Measurements from ENCODE around the gene CACNA1C. TPM values are rescaled to one million over a fixed set of nuclear protein-coding genes. Genes with fewer than 3 reads are reported as not detected.

Gene CACNA1C
- total RNA-seq, 1 experiment from 2014 or later: not detected

DNA sequence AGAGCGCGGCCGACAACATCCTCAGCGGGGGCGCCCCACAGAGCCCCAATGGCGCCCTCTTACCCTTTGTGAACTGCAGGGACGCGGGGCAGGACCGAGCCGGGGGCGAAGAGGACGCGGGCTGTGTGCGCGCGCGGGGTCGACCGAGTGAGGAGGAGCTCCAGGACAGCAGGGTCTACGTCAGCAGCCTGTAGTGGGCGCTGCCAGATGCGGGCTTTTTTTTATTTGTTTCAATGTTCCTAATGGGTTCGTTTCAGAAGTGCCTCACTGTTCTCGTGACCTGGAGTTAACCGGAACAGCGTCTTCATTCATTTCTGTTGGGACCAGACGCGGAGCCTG, 638.2 kb downstream of the CACNA1C start:
- no peaks in the 10 kb centered on the region for H3K79me2 ChIP-seq (ENCODE audit: low read depth)
- H3K9me2 ChIP-seq (ENCODE audit: insufficient read depth): no peaks in the 10 kb centered on the region
- no peak for TF ChIP-seq EZH2 (IDR thresholded peaks at IDR 0.05; ENCODE audit: low read depth)
- TF ChIP-seq, protein P1, sequence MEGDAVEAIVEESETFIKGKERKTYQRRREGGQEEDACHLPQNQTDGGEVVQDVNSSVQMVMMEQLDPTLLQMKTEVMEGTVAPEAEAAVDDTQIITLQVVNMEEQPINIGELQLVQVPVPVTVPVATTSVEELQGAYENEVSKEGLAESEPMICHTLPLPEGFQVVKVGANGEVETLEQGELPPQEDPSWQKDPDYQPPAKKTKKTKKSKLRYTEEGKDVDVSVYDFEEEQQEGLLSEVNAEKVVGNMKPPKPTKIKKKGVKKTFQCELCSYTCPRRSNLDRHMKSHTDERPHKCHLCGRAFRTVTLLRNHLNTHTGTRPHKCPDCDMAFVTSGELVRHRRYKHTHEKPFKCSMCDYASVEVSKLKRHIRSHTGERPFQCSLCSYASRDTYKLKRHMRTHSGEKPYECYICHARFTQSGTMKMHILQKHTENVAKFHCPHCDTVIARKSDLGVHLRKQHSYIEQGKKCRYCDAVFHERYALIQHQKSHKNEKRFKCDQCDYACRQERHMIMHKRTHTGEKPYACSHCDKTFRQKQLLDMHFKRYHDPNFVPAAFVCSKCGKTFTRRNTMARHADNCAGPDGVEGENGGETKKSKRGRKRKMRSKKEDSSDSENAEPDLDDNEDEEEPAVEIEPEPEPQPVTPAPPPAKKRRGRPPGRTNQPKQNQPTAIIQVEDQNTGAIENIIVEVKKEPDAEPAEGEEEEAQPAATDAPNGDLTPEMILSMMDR (conservative IDR thresholded peaks at IDR 0.05): no peak
- BruUV-seq (replicated peaks): no TSS peak
- peaks cover 99% of the 10 kb centered on the region for H3K27me3 ChIP-seq (ENCODE audit: insufficient read depth, low read depth)
- intact Hi-C loops (cut with micrococcal nuclease; ENCODE audit: unreplicated experiment): no loop called here
- no peaks in the 10 kb centered on the region for H4K20me1 ChIP-seq (ENCODE audit: insufficient read depth)
- no peaks in the 10 kb centered on the region for H3F3A ChIP-seq (ENCODE audit: insufficient read depth, low read depth)
- POLR2A ChIA-PET (ENCODE audit: unreplicated experiment): no interaction called here
- H3K4me1 ChIP-seq (replicated peaks; ENCODE audit: insufficient read depth): no peaks in the 10 kb centered on the region
- no peak overlapping the region for H3K4me2 ChIP-seq
- no peak for DNase-seq
- no peak overlapping the region for H2AFZ ChIP-seq
- CTCF ChIA-PET: no interaction called here
- H3K36me3 ChIP-seq (ENCODE audit: low read depth): no peaks in the 10 kb centered on the region
- no peaks in the 10 kb centered on the region for H3K9me3 ChIP-seq (ENCODE audit: insufficient read depth, low read depth)
- no peak overlapping the region for H3K4me3 ChIP-seq
- no peak overlapping the region for H3K27ac ChIP-seq

DNA sequence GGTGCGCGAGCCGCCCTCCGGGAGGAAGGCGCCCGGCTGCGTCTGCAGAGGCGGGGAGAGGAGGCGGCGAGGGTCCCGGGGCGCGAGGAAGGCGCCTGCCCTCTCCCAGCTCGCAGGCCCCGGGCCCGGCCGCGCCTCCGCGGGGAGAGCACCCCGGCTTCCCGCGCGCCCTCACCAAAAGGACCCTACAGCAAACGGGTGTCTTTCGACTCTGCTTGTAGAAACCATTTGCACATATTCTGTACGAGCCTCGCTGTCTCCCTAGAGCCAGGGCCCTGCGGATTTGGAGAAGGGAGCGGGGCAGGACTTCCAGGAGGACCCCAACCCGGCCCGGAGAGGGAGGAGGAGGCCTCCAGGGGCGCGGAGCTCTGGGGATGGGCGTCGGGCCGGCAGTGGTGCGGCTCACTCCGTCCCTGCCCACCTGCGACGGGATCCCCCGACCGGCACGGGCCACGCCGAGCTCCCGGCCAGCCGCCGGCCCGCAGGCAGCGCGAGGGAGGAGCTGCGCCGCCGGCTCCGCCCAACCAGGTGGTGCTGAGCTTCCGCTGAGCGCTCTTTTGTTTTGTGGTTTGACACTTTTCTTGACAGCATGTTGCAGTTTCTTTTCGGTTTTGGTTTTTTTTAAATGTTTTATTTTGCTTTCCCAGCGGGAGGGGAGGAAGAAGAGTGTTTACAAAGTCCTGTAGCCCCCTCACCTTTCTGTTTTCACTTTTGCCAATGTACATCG, 638.7 kb downstream of the CACNA1C start:
- no peaks in the 10 kb centered on the region for H3K9me2 ChIP-seq (ENCODE audit: insufficient read depth)
- no peaks in the 10 kb centered on the region for H3K79me2 ChIP-seq (ENCODE audit: low read depth)
- intact Hi-C loops (cut with micrococcal nuclease; ENCODE audit: unreplicated experiment): no loop called here
- no peaks in the 10 kb centered on the region for H3K9me3 ChIP-seq (ENCODE audit: insufficient read depth, low read depth)
- no peaks in the 10 kb centered on the region for H3K4me1 ChIP-seq (replicated peaks; ENCODE audit: insufficient read depth)
- no peak overlapping the region for H2AFZ ChIP-seq
- H4K20me1 ChIP-seq (ENCODE audit: insufficient read depth): no peaks in the 10 kb centered on the region
- no peak for DNase-seq
- BruUV-seq (replicated peaks): no TSS peak
- no peak for TF ChIP-seq EZH2 (IDR thresholded peaks at IDR 0.05; ENCODE audit: low read depth)
- TF ChIP-seq, protein P1 (conservative IDR thresholded peaks at IDR 0.05): no peak
- no peaks in the 10 kb centered on the region for H3K36me3 ChIP-seq (ENCODE audit: low read depth)
- CTCF ChIA-PET: no interaction called here
- H3K4me2 ChIP-seq: no peak overlapping the region
- peaks cover 100% of the 10 kb centered on the region for H3K27me3 ChIP-seq (ENCODE audit: insufficient read depth, low read depth)
- POLR2A ChIA-PET (ENCODE audit: unreplicated experiment): no interaction called here
- no peak overlapping the region for H3K27ac ChIP-seq
- H3K4me3 ChIP-seq: no peak overlapping the region
- no peaks in the 10 kb centered on the region for H3F3A ChIP-seq (ENCODE audit: insufficient read depth, low read depth)

DNA sequence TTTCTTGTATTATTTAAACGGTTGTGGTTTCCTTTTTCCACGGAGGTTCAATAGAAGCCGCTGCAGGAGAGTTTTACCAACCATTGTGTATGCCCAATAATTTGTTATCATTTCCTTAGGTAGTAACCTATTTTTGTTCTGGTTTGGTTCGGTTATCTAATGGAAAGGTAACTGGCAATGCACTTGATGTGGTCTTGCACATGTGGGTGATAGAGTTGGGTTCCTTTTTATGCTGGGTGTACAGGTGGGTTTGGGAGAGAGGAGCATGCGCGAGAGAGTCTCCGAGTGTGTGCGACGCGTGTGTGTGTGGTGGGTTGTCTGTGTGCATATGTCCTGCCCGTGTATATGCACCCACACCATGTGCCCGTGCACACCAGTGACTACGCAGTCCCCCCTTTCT, 639.3 kb downstream of the CACNA1C start:
- no peak overlapping the region for H3K4me3 ChIP-seq
- no peak overlapping the region for H3K4me2 ChIP-seq
- BruUV-seq (replicated peaks): no TSS peak

More for the DNA sequence above, 639.3 kb downstream of the CACNA1C start:
- intact Hi-C loops (cut with micrococcal nuclease; ENCODE audit: unreplicated experiment): no loop called here
- no peaks in the 10 kb centered on the region for H3F3A ChIP-seq (ENCODE audit: insufficient read depth, low read depth)
- H3K4me1 ChIP-seq (replicated peaks; ENCODE audit: insufficient read depth): no peaks in the 10 kb centered on the region
- POLR2A ChIA-PET (ENCODE audit: unreplicated experiment): no interaction called here
- no peaks in the 10 kb centered on the region for H3K9me2 ChIP-seq (ENCODE audit: insufficient read depth)
- CTCF ChIA-PET: no interaction called here
- no peak overlapping the region for H3K27ac ChIP-seq
- no peaks in the 10 kb centered on the region for H4K20me1 ChIP-seq (ENCODE audit: insufficient read depth)
- H3K36me3 ChIP-seq (ENCODE audit: low read depth): no peaks in the 10 kb centered on the region
- H2AFZ ChIP-seq: no peak overlapping the region
- no peaks in the 10 kb centered on the region for H3K79me2 ChIP-seq (ENCODE audit: low read depth)
- DNase-seq: no peak
- peaks cover 100% of the 10 kb centered on the region for H3K27me3 ChIP-seq (ENCODE audit: insufficient read depth, low read depth)
- H3K9me3 ChIP-seq (ENCODE audit: insufficient read depth, low read depth): no peaks in the 10 kb centered on the region
- no peak for TF ChIP-seq EZH2 (IDR thresholded peaks at IDR 0.05; ENCODE audit: low read depth)
- TF ChIP-seq, protein P1 (conservative IDR thresholded peaks at IDR 0.05): no peak

All from PC-9 (cell line).